ENCODE results near the gene TATDN3. TPM values are rescaled to one million over a fixed set of nuclear protein-coding genes. Genes with fewer than 3 reads are reported as not detected.

The TATDN3 gene
- total and polyA plus RNA-seq, 2 of the 8 experiments (the other 6 are each of a cell fraction or from before 2014, with no cell fraction given), result 6.9 to 19.4 TPM

GRCh38 chr1:212773011-212773410 lies 18.7 kb upstream of the TATDN3 start:
- Histone ChIP-seq H2AK5ac (ENCODE audit: low read depth, low read length) (no peak overlapping the region), H3K79me2 (ENCODE audit: control insufficient read depth in 1 of 2, insufficient read depth in 2 of 2, low read length in 2 of 2) (peaks cover 0 to 42% of the 10 kb centered on the region in 2 experiments; a peak in 2 of 4 replicates), H3K23me2 (ENCODE audit: low read depth, low read length) (no peaks in the 10 kb centered on the region), H2BK20ac (ENCODE audit: low read length) (no peak overlapping the region), H4K5ac (ENCODE audit: insufficient read length, low read depth, low read length) (no peak overlapping the region), H3K27me3 (replicated peaks in 1 of 4; ENCODE audit: control insufficient read depth in 3 of 4, extremely low read depth in 1 of 4, insufficient read depth in 3 of 4, low read length in 3 of 4) (no peaks in the 10 kb centered on the region), H3K9ac (replicated peaks in 1 of 4; ENCODE audit: extremely low read depth in 1 of 4, low read depth in 3 of 4, low read length in 3 of 4) (no peak overlapping the region), H4K91ac (replicated peaks; ENCODE audit: insufficient read length, low read length) (no peak overlapping the region), H2BK12ac (ENCODE audit: low read depth, low read length) (no peak overlapping the region), H4K8ac (ENCODE audit: extremely low read depth, insufficient read depth, low read length) (no peak overlapping the region), H3K4me3 (ENCODE audit: extremely low read depth in 1 of 4, insufficient read depth in 2 of 4, low read depth in 3 of 4, low read length in 4 of 4) (no peak overlapping the region), H4K20me1 (replicated peaks in 1 of 2; ENCODE audit: control insufficient read depth in 1 of 2, insufficient read depth in 2 of 2, low read length in 2 of 2) (no peaks in the 10 kb centered on the region), H2BK15ac (ENCODE audit: low read length) (no peak overlapping the region), H3K4ac (replicated peaks; ENCODE audit: insufficient read length, low read depth, low read length) (no peak overlapping the region), H3K27ac (ENCODE audit: low read depth, low read length) (no peak overlapping the region), H3K23ac (ENCODE audit: insufficient read length) (no peak overlapping the region), H3K14ac (ENCODE audit: insufficient read length) (no peak overlapping the region), H3K36me3 (ENCODE audit: control insufficient read depth in 2 of 4, insufficient read depth in 4 of 4, low read length in 3 of 4) (peaks cover 0 to 14% (median 3%) of the 10 kb centered on the region in 4 experiments; a peak in 4 of 8 replicates), H3K9me3 (ENCODE audit: insufficient read depth in 2 of 2, low read depth in 1 of 2, low read length in 1 of 2) (no peaks in the 10 kb centered on the region), H2BK120ac (replicated peaks; ENCODE audit: low read depth, low read length) (no peak overlapping the region), H3K79me1 (ENCODE audit: low read depth, low read length) (peaks cover 2% of the 10 kb centered on the region; the same call in 1 of the 2 replicates), H3K4me1 (replicated peaks in 1 of 4; ENCODE audit: control insufficient read depth in 3 of 4, insufficient read depth in 4 of 4, low read length in 3 of 4) (no peaks in the 10 kb centered on the region), H3K56ac (replicated peaks; ENCODE audit: insufficient read length, low read depth, low read length) (no peak overlapping the region), H3K18ac (ENCODE audit: extremely low read depth, low read length) (no peak overlapping the region), H3K4me2 (ENCODE audit: insufficient read depth in 1 of 2, low read depth in 2 of 2, low read length in 2 of 2) (no peak overlapping the region), H2BK5ac (ENCODE audit: low read depth, low read length) (no peak overlapping the region), H2AFZ (ENCODE audit: low read length) (no peak overlapping the region)
- TF ChIP-seq EGR1 (IDR thresholded peaks at IDR 0.05; ENCODE audit: borderline replicate concordance, low read depth, low read length) (no peak), PHF8 (conservative IDR thresholded peaks at IDR 0.05; ENCODE audit: low read depth, low read length) (no peak), MAX (IDR thresholded peaks at IDR 0.05) (no peak), KDM4A (IDR thresholded peaks at IDR 0.05; ENCODE audit: low read depth, low read length, severe bottlenecking) (no peak), POLR2A (IDR thresholded peaks at IDR 0.05; ENCODE audit: control extremely low read depth in 1 of 2, low read depth in 2 of 2, low read length in 2 of 2) (no peak), SIN3A (conservative IDR thresholded peaks at IDR 0.05 in 1 of 2, IDR thresholded peaks at IDR 0.05 in 1 of 2; ENCODE audit: low read depth in 1 of 2, low read length in 2 of 2) (no peak), POU5F1 (IDR thresholded peaks at IDR 0.05; ENCODE audit: low read depth, low read length) (no peak), POLR2AphosphoS5 (IDR thresholded peaks at IDR 0.05; ENCODE audit: low read depth, low read length) (no peak), CHD2 (IDR thresholded peaks at IDR 0.05; ENCODE audit: low read length) (no peak), CHD1 (IDR thresholded peaks at IDR 0.05; ENCODE audit: low read depth, low read length) (no peak), KDM1A (IDR thresholded peaks at IDR 0.05; ENCODE audit: borderline replicate concordance, low read length) (no peak), SP1 (IDR thresholded peaks at IDR 0.05; ENCODE audit: low read depth, low read length) (no peak), ASH2L (IDR thresholded peaks at IDR 0.05; ENCODE audit: low read length) (no peak)
- DNase-seq (ENCODE audit: low read depth in 1 of 2, low spot score in 2 of 2) (no peak), FAIRE-seq (no peak)
- ChIA-PET CTCF (ENCODE audit: partially characterized antibody) (interaction anchor here (1.2 to 2.2 kb wide), 4 partner anchors 8 to 18 kb away, joined by 4 to 6 read pairs (median 5); partner anchors contain the start of genes NSL1 and TATDN3), POLR2A (ENCODE audit: partially characterized antibody) (no interaction called here)
- 86% methylated on average over 2 of the region's 2 CpGs; no CpG with 5 or more reads in 1 of the 2 experiments for WGBS, 2 experiments (ENCODE audit: extremely low coverage in 1 of 2, insufficient coverage in 1 of 2, insufficient read length in 1 of 2, insufficient replicate concordance in 2 of 2, low coverage in 1 of 2, low lambda C conversion rate in 2 of 2, missing lambda C conversion rate in 1 of 2)
